ENCODE results near the gene PGM2.

Gene PGM2

GRCh38 chr4:37904824-37905223, 78.3 kb downstream of the PGM2 start:
- DNase-seq: no peak

GRCh38 chr4:37905533-37906169, 79.2 kb downstream of the PGM2 start:
- no peak for DNase-seq

GRCh38 chr4:37908488-37909331, 82.2 kb downstream of the PGM2 start:
- no peak for DNase-seq

- no peak for DNase-seq
Measured at GRCh38 chr4:37909332-37910090, 83.0 kb downstream of the PGM2 start.

- no peak for DNase-seq
Measured at GRCh38 chr4:37910091-37910486, 83.6 kb downstream of the PGM2 start.
